OCI-LY3 (cell line): ENCODE results near the gene CUBN.

Source experiments
- H2AFZ ChIP-seq: fragments of 200-600, 300-600 bp; shearing (Covaris generic); 2 replicates; pipeline ENCODE4 v1.6.0; 2014; ENCODE audit warnings: antibody characterized with exemption, low read depth, low read length
- H3K27ac ChIP-seq: fragments of 200-600, 300-600 bp; sonication (generic); 2 replicates; pipeline ENCODE4 v1.5.1; 2014; ENCODE audit warnings: mild to moderate bottlenecking, low read length, moderate library complexity, mixed read lengths
- H3K27me3 ChIP-seq: fragments of 200-600, 300-600 bp; sonication (generic); 2 replicates; pipeline ENCODE4 v1.6.1; 2014; ENCODE audit warnings: low read depth, low read length, mixed read lengths
- H3K36me3 ChIP-seq: fragments of 200-600, 300-600 bp; sonication (generic); replicated peaks from 2 replicates; pipeline ENCODE3; 2014; ENCODE audit warnings: low read depth, low read length, mixed read lengths
- H3K4me1 ChIP-seq: fragments of 300-600, 200-600 bp; sonication (generic); 2 replicates; pipeline ENCODE4 v1.6.1; 2014; ENCODE audit warnings: low read length, mixed read lengths
- H3K4me2 ChIP-seq: fragments of 200-600, 300-600 bp; sonication (generic); 2 replicates; pipeline ENCODE4 v1.6.1; 2014; ENCODE audit warnings: low read length, mixed read lengths
- H3K4me3 ChIP-seq: fragments of 300-600, 200-600 bp; sonication (generic); 2 replicates; pipeline ENCODE4 v1.5.1; 2014; ENCODE audit warnings: antibody characterized with exemption, mild to moderate bottlenecking, low read length, moderate library complexity
- H3K79me2 ChIP-seq: fragments of 300-600, 200-600 bp; shearing (Covaris generic); 2 replicates; pipeline ENCODE4 v1.6.1; 2014; ENCODE audit warnings: mild to moderate bottlenecking, low read length, mixed read lengths
- H3K9ac ChIP-seq: fragments of 300-600, 200-600 bp; shearing (Covaris generic); 2 replicates; pipeline ENCODE4 v1.6.0; 2014; ENCODE audit warnings: mild to moderate bottlenecking, low read length, moderate library complexity
- H3K9me3 ChIP-seq: fragments of 200-600, 300-600 bp; shearing (Covaris generic); 2 replicates; pipeline ENCODE4 v1.6.1; 2014; ENCODE audit warnings: low read length, mixed read lengths; ENCODE audit not compliant: insufficient read depth
- H4K20me1 ChIP-seq: fragments of 200-600, 300-600 bp; sonication (generic); 2 replicates; pipeline ENCODE4 v1.6.1; 2016; ENCODE audit warnings: low read length, mixed read lengths; ENCODE audit not compliant: insufficient read depth
- EZH2phosphoT487 ChIP-seq: fragments of 200-600 bp; shearing (Covaris generic); IDR thresholded peaks from 2 replicates; pipeline ENCODE4 v1.6.1; 2018; ENCODE audit warnings: antibody characterized with exemption, mixed run types, low read depth
- TF ChIP-seq, protein P1 (sequence below): fragments of 200-600, 300-600 bp; sonication (generic); IDR thresholded peaks from 2 replicates; pipeline ENCODE4 v1.5.1; 2014; ENCODE audit warnings: antibody characterized with exemption, low read length, low read depth

Gene CUBN

DNA sequence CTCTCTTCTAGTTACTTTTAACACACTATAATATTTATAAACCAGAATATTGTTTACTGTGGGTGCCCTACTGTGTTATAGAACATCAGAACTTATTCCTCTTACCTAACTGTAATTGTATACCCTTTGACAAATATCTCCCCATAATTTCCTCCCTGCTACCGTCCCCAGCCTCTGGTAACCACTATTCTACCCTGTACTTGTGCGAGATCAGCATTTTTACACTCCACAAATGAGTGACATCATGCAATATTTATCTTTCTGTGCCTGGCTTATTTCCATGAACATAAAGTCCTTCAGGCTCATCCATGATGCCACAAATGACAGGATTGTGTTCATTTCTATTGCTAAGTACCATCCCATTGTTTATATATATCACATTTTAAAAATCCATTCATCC lies 172.6 kb downstream of the CUBN start:
- H4K20me1 ChIP-seq = no peaks in the 10 kb centered on the region
- H3K9ac ChIP-seq = no peak overlapping the region
- H3K36me3 ChIP-seq = no peaks in the 10 kb centered on the region
- no peaks in the 10 kb centered on the region for H3K79me2 ChIP-seq
- H3K4me3 ChIP-seq = no peak overlapping the region
- H3K4me1 ChIP-seq = no peaks in the 10 kb centered on the region
- TF ChIP-seq EZH2phosphoT487 = no peak
- TF ChIP-seq, protein P1, sequence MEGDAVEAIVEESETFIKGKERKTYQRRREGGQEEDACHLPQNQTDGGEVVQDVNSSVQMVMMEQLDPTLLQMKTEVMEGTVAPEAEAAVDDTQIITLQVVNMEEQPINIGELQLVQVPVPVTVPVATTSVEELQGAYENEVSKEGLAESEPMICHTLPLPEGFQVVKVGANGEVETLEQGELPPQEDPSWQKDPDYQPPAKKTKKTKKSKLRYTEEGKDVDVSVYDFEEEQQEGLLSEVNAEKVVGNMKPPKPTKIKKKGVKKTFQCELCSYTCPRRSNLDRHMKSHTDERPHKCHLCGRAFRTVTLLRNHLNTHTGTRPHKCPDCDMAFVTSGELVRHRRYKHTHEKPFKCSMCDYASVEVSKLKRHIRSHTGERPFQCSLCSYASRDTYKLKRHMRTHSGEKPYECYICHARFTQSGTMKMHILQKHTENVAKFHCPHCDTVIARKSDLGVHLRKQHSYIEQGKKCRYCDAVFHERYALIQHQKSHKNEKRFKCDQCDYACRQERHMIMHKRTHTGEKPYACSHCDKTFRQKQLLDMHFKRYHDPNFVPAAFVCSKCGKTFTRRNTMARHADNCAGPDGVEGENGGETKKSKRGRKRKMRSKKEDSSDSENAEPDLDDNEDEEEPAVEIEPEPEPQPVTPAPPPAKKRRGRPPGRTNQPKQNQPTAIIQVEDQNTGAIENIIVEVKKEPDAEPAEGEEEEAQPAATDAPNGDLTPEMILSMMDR = no peak
- no peak overlapping the region for H3K27ac ChIP-seq
- H3K27me3 ChIP-seq = no peaks in the 10 kb centered on the region; the same call in 1 of the 2 replicates
- no peaks in the 10 kb centered on the region for H3K9me3 ChIP-seq
- no peak overlapping the region for H3K4me2 ChIP-seq
- H2AFZ ChIP-seq = no peak overlapping the region

DNA sequence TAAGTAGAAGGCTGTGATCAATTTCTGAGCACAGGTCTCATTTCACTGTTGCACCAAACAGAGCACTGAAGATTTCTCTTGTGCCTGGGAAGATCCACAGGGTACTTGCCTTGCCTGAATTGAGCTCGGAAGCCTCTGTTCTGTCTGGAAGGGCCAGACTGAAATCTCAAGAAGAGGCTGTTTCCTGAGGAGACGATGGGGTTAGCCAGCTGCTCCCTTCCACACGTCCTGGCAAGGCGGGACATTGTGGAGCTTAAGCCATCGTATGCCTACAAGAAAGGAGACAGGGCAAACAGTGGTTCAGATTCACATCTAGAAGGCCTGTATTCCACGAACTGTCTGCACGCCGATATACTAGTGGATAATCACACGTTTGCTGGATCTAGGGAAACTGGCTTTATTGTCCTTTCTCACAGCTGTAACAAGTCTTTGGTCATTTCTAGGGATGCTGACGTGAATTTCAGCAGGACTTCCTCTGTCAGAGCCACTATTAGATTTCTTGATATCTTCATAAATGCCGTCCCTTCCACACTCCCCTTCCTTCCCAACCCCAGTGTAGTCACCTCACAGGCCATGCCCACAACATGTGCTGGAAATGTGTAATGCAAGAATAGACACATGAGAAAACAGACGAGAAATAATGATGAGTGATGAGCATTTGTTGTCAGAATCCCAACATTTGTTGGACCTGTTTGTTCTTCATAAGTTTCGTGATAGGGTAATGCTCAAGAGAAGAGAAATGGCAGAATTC lies 175.2 kb downstream of the CUBN start:
- H3K4me2 ChIP-seq = no peak overlapping the region
- no peak overlapping the region for H3K27ac ChIP-seq
- H3K36me3 ChIP-seq = no peaks in the 10 kb centered on the region
- H3K79me2 ChIP-seq = no peaks in the 10 kb centered on the region
- H2AFZ ChIP-seq = no peak overlapping the region
- H3K27me3 ChIP-seq = no peaks in the 10 kb centered on the region; the same call in 1 of the 2 replicates
- TF ChIP-seq, protein P1 = no peak
- no peaks in the 10 kb centered on the region for H3K4me1 ChIP-seq
- no peak overlapping the region for H3K9ac ChIP-seq
- H3K4me3 ChIP-seq = no peak overlapping the region
- no peaks in the 10 kb centered on the region for H4K20me1 ChIP-seq
- H3K9me3 ChIP-seq = no peaks in the 10 kb centered on the region

- H3K9ac ChIP-seq = no peak overlapping the region
- no peaks in the 10 kb centered on the region for H3K4me1 ChIP-seq
- no peak overlapping the region for H2AFZ ChIP-seq
Measured at GRCh38 chr10:16953270-16953669, 176.3 kb downstream of the CUBN start.

GRCh38 chr10:16952610-16953009 lies 177.0 kb downstream of the CUBN start:
- no peaks in the 10 kb centered on the region; the same call in 1 of the 2 replicates for H3K27me3 ChIP-seq
- no peaks in the 10 kb centered on the region for H3K9me3 ChIP-seq
- no peak overlapping the region for H3K4me3 ChIP-seq
- TF ChIP-seq, protein P1 = no peak
- no peak for TF ChIP-seq EZH2phosphoT487
- H3K79me2 ChIP-seq = no peaks in the 10 kb centered on the region
- H3K27ac ChIP-seq = no peak overlapping the region
- no peaks in the 10 kb centered on the region for H4K20me1 ChIP-seq
- H3K36me3 ChIP-seq = no peaks in the 10 kb centered on the region
- no peak overlapping the region for H3K9ac ChIP-seq
- no peak overlapping the region for H2AFZ ChIP-seq
- no peaks in the 10 kb centered on the region for H3K4me1 ChIP-seq
- H3K4me2 ChIP-seq = no peak overlapping the region

More at GRCh38 chr10:16953270-16953669, 176.3 kb downstream of the CUBN start:
- Histone ChIP-seq H3K36me3 (no peaks in the 10 kb centered on the region), H3K27me3 (no peaks in the 10 kb centered on the region; the same call in 1 of the 2 replicates), H3K4me2 (no peak overlapping the region), H4K20me1 (no peaks in the 10 kb centered on the region), H3K27ac (no peak overlapping the region), H3K79me2 (no peaks in the 10 kb centered on the region), H3K9me3 (no peaks in the 10 kb centered on the region), H3K4me3 (no peak overlapping the region)
- TF ChIP-seq EZH2phosphoT487 = no peak
- TF ChIP-seq, protein P1 = no peak
